GM18505 (cell line): Measurements from ENCODE around the gene NPAT.
"Not testable (repeated sequence)": the region's sequence is repeated elsewhere in the genome, so short reads cannot be mapped to it uniquely, and the experiment has no call there.

Source experiments
- ATAC-seq: cut with Tn5 transposase; IDR thresholded peaks from one replicate; pipeline ENCODE4 v1.9.1; 2021; ENCODE audit not compliant: unreplicated experiment
- POLR2A ChIP-seq: IDR thresholded peaks from 4 replicates; pipeline ENCODE4 v1.6.1; 2011; ENCODE audit warnings: borderline replicate concordance; ENCODE audit not compliant: insufficient read depth, insufficient read length; ENCODE audit errors: extremely low read depth

The NPAT gene

GRCh38 chr11:108160970-108161566 lies 61.4 kb downstream of the NPAT start:
- no peak for TF ChIP-seq POLR2A
- peak; percentile 97 for ATAC-seq

GRCh38 chr11:108154591-108154990 lies 67.8 kb downstream of the NPAT start:
- TF ChIP-seq POLR2A, result no peak
- no peak for ATAC-seq

- no peak for ATAC-seq
- no peak for TF ChIP-seq POLR2A
These were observed 73.9 kb downstream of the NPAT start for GRCh38 chr11:108148556-108148955.

GRCh38 chr11:108147150-108147549 lies 75.3 kb downstream of the NPAT start:
- no peak for TF ChIP-seq POLR2A
- ATAC-seq, result no peak

- TF ChIP-seq POLR2A, result no peak
- no peak for ATAC-seq
These were observed 77.8 kb downstream of the NPAT start for GRCh38 chr11:108144615-108145014.

GRCh38 chr11:108142304-108142703 lies 80.1 kb downstream of the NPAT start:
- TF ChIP-seq POLR2A, result no peak
- no peak for ATAC-seq

- no peak for ATAC-seq
- no peak for TF ChIP-seq POLR2A
These were observed 85.2 kb downstream of the NPAT start for GRCh38 chr11:108137212-108137611.

GRCh38 chr11:108135845-108136544 lies 86.4 kb downstream of the NPAT start:
- ATAC-seq, result no peak
- no peak for TF ChIP-seq POLR2A

GRCh38 chr11:108132993-108133538 lies 89.4 kb downstream of the NPAT start:
- not testable (repeated sequence) for ATAC-seq

- no peak for ATAC-seq
- TF ChIP-seq POLR2A, result no peak
These were observed 90.4 kb downstream of the NPAT start for GRCh38 chr11:108131993-108132392.

GRCh38 chr11:108128772-108129171 lies 93.7 kb downstream of the NPAT start:
- no peak for ATAC-seq
- TF ChIP-seq POLR2A, result no peak

GRCh38 chr11:108125096-108125495 lies 97.3 kb downstream of the NPAT start:
- ATAC-seq, result no peak
- TF ChIP-seq POLR2A, result no peak

- no peak for TF ChIP-seq POLR2A
- ATAC-seq, result no peak
These were observed 100.2 kb downstream of the NPAT start for GRCh38 chr11:108122166-108122628.
